Measurements from ENCODE around the gene TMEM50A.
"Not testable (repeated sequence)": the region's sequence is repeated elsewhere in the genome, so short reads cannot be mapped to it uniquely, and the experiment has no call there.

TMEM50A gene

DNA sequence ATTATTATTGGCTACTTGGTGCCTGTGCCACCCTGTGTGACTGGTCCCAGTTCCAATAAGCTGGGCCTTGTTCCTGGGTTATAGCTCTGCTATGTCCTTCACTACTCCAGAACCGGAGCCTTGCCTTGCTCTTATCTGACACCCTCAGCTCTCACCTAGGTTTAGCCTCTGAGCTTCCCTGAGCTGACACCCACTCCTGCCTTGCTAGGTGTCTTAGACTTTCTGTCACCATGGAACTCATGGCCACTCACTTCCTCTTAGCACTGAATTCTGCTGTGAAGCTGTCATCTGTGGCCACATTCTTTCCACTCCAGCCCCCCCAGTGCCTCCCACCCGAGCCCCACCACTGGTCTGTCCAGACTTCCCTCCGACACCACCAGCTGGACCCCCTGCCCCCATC, 51.6 kb downstream of the TMEM50A start:
- not testable (repeated sequence) for DNase-seq

DNA sequence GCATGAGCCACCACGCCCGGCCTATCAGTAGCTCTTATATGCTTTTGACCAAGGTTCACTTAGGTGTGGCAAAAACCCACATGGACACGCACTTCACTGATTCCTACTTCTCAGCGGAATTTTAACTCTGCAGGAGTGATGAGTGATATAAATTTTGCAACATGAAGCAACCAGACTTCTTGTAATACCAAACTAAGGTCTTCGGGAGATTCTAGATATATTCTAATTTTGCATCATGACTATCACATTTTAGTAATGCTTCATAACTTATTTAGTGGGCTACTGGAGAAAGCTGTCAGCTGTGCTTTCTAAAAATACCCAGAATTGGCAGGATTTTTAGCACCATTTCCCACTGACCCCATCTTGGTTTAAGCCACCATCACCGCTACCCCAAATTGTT, 54.7 kb downstream of the TMEM50A start:
- DNase-seq = no peak

DNA sequence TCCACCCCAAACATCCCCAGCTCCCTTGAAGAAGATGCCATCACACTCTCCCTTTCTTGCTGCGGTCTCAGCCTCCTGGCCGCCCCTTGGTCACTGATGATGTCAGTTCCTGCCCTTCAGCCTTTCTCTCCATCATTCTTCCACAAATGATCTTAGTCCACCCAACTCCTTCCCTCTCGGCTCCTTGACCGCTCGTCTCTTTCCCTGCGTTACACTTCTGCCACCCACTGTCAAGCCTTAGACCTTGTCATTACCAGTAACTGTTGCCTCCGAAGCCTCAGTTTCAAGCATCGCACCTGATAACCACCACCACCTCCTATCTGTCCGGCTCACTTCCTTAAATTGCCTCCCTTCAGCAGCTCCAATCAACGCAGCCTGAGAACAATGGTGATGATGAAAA, 59.4 kb downstream of the TMEM50A start:
- DNase-seq = not testable (repeated sequence)

DNA sequence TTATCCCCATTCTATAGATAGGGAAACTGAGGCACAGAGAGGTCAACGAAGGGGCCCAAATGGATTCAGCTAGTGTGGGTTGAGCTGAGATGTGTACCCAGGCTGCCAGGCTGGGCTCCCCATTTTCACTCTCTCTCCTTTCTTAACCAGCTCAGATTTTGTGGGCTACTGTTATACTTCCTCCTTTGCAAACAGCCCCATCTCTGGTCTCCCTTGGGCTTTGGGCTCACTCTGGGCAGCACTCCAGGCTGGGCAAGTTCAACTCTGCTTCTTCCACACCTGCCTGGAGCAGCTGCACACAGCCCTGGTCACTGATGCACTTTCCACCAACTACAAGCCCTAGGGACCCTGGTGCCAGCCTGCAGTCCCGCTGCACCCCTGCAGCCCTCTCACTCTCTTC, 59.9 kb downstream of the TMEM50A start:
- DNase-seq = not testable (repeated sequence)

DNA sequence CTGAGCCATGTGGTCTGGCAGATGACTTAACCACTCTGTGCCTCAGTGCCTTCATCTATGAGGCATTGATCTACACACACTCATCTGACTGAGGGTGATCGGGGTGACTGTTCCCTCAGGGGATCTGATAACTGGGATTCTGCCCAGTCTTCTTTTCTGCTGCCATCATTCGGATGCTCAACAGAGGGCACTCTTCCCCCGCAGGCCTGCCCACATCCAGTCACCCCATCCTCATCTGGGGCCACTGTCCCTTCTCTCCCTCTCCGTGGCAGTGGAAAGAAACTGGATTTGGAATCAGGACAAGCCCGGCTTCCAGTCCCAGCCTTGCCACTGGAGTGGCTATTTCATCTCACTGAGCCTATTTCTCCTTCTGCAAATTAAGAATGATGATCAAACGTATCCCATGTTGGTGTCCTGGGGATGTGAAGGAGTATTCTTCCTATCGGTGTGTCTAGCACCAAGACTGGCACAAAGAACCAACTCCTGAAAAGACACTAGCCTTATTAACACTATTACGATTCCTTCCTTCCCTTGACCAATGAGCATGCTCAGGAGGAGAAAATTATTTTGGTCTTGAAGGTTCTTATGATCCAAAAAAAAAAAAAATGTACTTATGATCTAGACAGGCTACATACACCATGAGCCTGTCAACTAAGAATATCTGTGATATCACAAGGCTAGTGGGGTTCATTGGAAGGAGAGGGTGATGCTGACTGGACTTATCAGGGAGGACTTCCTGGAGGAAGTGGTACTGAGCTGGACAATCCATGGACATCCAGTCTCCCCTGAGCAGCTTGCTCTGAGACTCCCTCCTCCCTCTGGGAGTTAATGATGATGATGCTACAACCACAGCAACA, 65.0 kb downstream of the TMEM50A start:
- DNase-seq = peak; percentile 8 to 13

DNA sequence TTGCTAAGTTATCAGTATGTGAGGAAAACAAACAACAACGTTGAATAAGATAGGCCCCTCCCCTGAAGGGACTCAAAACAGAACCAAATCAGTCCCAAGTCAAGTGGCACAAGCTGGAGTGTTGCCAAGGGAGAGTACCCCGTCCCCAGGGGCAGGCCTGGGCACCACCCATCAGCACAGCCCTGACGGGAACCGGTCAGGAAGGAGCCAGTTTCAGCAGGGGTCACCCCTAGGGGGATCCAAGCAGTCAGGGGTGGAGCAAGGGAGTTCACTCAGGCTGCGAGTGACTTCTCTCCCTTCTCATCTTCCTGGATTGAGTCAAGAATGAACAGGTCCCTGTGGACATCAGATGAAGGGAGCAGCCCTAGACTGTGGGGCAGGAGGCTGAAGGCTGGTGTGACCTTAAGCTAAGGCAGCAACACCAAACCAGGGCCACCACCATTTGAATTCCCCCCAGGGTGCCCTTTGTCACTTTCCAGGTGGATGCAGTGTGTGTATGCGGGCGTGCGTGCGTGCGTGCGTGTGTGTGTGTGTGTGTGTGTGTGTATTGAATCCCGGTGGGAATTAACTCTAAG, 67.7 kb downstream of the TMEM50A start:
- DNase-seq = not testable (repeated sequence)

DNA sequence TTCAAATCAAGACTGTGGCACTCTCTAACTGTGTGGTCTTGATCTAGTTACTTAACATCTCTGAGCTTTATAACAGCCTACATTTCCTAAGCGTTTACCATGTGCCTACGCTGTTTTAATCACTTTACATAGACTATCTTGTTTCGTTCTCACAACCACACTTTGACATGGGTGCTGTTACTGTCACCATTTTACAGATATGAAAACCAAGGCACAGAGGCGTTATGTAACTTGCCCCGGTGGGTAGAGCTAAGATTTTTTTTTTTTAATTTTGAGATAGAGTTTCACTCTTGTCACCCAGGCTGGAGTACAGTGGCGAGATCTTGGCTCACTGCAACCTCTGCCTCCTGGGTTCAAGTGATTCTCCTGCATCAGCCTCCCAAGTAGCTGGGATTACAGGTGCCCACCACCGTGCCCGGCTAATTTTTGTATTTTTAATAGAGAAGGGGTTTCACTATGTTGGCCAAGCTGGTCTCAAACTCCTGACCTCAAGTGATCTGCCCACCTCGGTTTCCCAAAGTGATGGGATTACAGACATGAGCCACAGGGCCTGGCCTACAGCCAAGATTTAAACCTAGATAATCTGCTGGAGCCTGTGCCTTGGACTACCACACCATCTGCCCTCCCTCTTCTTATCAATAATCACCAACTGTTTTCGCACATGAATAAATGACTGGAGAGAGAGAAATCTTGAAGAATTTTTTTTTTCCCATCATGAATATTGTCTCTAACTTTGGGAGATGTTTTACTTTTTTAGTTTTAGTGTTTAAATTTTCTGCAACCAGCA, 71.7 kb downstream of the TMEM50A start:
- DNase-seq = not testable (repeated sequence)
